Measurements from ENCODE around the gene LRRC3C. TPM values are rescaled to one million over a fixed set of nuclear protein-coding genes. Genes with fewer than 3 reads are reported as not detected.

LRRC3C gene
- total RNA-seq, 1 experiment from 2014 or later: not detected

GRCh38 chr17:39970157-39970692 lies 42.7 kb downstream of the LRRC3C start:
- H3K4me3 ChIP-seq (ENCODE audit: low read depth, low read length): no peak overlapping the region
- H3K4me3 Mint-ChIP-seq (ENCODE audit: unreplicated experiment): no peak overlapping the region
- CTCF ChIA-PET: no interaction called here
- peaks cover 7% of the 10 kb centered on the region for H3K4me1 Mint-ChIP-seq (ENCODE audit: low read depth, unreplicated experiment)
- no peaks in the 10 kb centered on the region for H3K36me3 ChIP-seq (ENCODE audit: control insufficient read depth, insufficient read depth, low read length)
- H3K9me3 Mint-ChIP-seq (ENCODE audit: unreplicated experiment): no peaks in the 10 kb centered on the region
- peaks cover 3% of the 10 kb centered on the region for H3K27me3 Mint-ChIP-seq (ENCODE audit: insufficient read depth, unreplicated experiment)
- no peaks in the 10 kb centered on the region for H3K4me1 ChIP-seq
- DNase-seq: no peak
- H3K9me3 ChIP-seq: no peaks in the 10 kb centered on the region
- H3K27me3 ChIP-seq (replicated peaks; ENCODE audit: control insufficient read depth, insufficient read depth, low read length): no peaks in the 10 kb centered on the region
- H3K27ac Mint-ChIP-seq (ENCODE audit: unreplicated experiment): no peak overlapping the region
- BruUV-seq (replicated peaks): no TSS peak
- H3K36me3 Mint-ChIP-seq (ENCODE audit: insufficient read depth, unreplicated experiment): no peaks in the 10 kb centered on the region
- POLR2A ChIA-PET: interaction anchor here (0.6 kb wide), 1 partner anchor 52 kb away, joined by 10 read pairs; the partner anchor contains the start of gene GSDMB
- no peak for TF ChIP-seq CTCF (IDR thresholded peaks at IDR 0.05; ENCODE audit: insufficient read depth in 1 of 2, low read depth in 1 of 2, low read length in 1 of 2, severe bottlenecking in 1 of 2, unreplicated experiment in 1 of 2)
- intact Hi-C loops (cut with micrococcal nuclease; ENCODE audit: unreplicated experiment): no loop called here

- H3K36me3 Mint-ChIP-seq (ENCODE audit: insufficient read depth, unreplicated experiment): no peaks in the 10 kb centered on the region
- Histone ChIP-seq H3K27me3 (replicated peaks; ENCODE audit: control insufficient read depth, insufficient read depth, low read length) (no peaks in the 10 kb centered on the region), H3K9me3 (no peaks in the 10 kb centered on the region), H3K4me3 (ENCODE audit: low read depth, low read length) (no peak overlapping the region), H3K36me3 (ENCODE audit: control insufficient read depth, insufficient read depth, low read length) (no peaks in the 10 kb centered on the region), H3K4me1 (no peaks in the 10 kb centered on the region)
- H3K27me3 Mint-ChIP-seq (ENCODE audit: insufficient read depth, unreplicated experiment): peaks cover 3% of the 10 kb centered on the region
- H3K27ac Mint-ChIP-seq (ENCODE audit: unreplicated experiment): no peak overlapping the region
- H3K4me1 Mint-ChIP-seq (ENCODE audit: low read depth, unreplicated experiment): peaks cover 7% of the 10 kb centered on the region
- no peaks in the 10 kb centered on the region for H3K9me3 Mint-ChIP-seq (ENCODE audit: unreplicated experiment)
- POLR2A ChIA-PET: interaction anchor here (0.5 kb wide), 1 partner anchor 56 kb away, joined by 4 read pairs; no protein-coding TSS in a partner anchor
- CTCF ChIA-PET: no interaction called here
- H3K4me3 Mint-ChIP-seq (ENCODE audit: unreplicated experiment): no peak overlapping the region
- TF ChIP-seq CTCF (IDR thresholded peaks at IDR 0.05; ENCODE audit: insufficient read depth in 1 of 2, low read depth in 1 of 2, low read length in 1 of 2, severe bottlenecking in 1 of 2, unreplicated experiment in 1 of 2): no peak
- BruUV-seq (replicated peaks): no TSS peak
- intact Hi-C loops (cut with micrococcal nuclease; ENCODE audit: unreplicated experiment): no loop called here
- DNase-seq: no peak
These were observed 43.6 kb downstream of the LRRC3C start for GRCh38 chr17:39971076-39971603.

GRCh38 chr17:39972271-39972670 lies 44.7 kb downstream of the LRRC3C start:
- H3K27me3 Mint-ChIP-seq (ENCODE audit: insufficient read depth, unreplicated experiment): peaks cover 3% of the 10 kb centered on the region
- peaks cover 7% of the 10 kb centered on the region for H3K4me1 Mint-ChIP-seq (ENCODE audit: low read depth, unreplicated experiment)
- Histone ChIP-seq H3K27me3 (replicated peaks; ENCODE audit: control insufficient read depth, insufficient read depth, low read length) (no peaks in the 10 kb centered on the region), H3K4me3 (ENCODE audit: low read depth, low read length) (no peak overlapping the region), H3K9me3 (no peaks in the 10 kb centered on the region), H3K4me1 (no peaks in the 10 kb centered on the region), H3K36me3 (ENCODE audit: control insufficient read depth, insufficient read depth, low read length) (no peaks in the 10 kb centered on the region)
- H3K9me3 Mint-ChIP-seq (ENCODE audit: unreplicated experiment): no peaks in the 10 kb centered on the region
- no peaks in the 10 kb centered on the region for H3K36me3 Mint-ChIP-seq (ENCODE audit: insufficient read depth, unreplicated experiment)
- BruUV-seq (replicated peaks): no TSS peak
- CTCF ChIA-PET: interaction anchor here (0.5 kb wide), 1 partner anchor 54 kb away, joined by 3 read pairs; the partner anchor contains the start of gene GSDMB
- no peak overlapping the region for H3K27ac Mint-ChIP-seq (ENCODE audit: unreplicated experiment)
- POLR2A ChIA-PET: no interaction called here
- TF ChIP-seq CTCF (IDR thresholded peaks at IDR 0.05; ENCODE audit: insufficient read depth in 1 of 2, low read depth in 1 of 2, low read length in 1 of 2, severe bottlenecking in 1 of 2, unreplicated experiment in 1 of 2): no peak
- DNase-seq: no peak
- H3K4me3 Mint-ChIP-seq (ENCODE audit: unreplicated experiment): no peak overlapping the region
- intact Hi-C loops (cut with micrococcal nuclease; ENCODE audit: unreplicated experiment): no loop called here

All from Caco-2 (cell line).